Measurements from ENCODE around the gene HOXC13.

Gene HOXC13

DNA sequence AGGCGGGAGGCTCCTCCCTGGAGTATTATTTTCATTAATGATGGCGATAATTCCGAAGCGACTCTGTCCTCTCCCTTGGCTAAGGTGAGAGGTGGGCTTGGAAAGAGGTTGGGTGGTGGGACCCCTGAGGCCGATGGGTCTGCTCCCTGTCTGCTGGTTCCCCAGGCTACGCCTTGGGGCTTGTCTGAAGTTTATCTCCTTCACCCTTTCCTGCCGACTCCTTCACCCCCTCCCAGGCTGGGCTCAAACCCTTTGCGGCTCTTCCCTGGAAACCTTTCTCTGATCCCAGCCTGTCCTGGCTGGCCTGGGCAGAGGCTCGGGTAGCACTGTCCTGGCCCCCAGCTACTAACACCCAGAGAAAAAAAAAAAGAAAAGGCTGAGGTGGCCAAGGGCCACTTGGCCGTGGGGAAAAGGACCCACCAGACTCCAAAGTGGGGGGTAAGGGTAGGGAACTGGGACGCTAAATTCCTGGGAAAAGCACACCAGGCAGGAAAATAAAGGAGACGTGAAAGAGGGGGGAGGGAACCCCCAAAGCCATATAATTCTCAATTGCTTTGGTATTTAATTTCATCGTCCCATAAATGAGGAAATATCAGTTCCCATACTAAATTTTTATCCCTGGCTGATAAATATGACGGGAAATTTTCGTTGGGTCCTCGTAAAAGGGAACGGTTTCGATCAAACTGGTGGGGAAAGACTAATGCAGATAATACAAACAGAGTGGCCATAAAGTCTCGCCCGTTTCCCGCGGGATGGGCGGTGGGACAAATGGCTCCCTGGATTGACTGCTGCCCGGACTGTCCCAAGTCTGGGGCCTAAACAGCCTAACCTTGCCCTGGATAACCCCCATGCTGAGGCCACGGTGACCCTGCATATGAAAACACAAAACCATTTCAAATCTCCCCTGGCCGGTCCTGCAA, 44.3 kb downstream of the HOXC13 start:
- DNase-seq, result no peak

DNA sequence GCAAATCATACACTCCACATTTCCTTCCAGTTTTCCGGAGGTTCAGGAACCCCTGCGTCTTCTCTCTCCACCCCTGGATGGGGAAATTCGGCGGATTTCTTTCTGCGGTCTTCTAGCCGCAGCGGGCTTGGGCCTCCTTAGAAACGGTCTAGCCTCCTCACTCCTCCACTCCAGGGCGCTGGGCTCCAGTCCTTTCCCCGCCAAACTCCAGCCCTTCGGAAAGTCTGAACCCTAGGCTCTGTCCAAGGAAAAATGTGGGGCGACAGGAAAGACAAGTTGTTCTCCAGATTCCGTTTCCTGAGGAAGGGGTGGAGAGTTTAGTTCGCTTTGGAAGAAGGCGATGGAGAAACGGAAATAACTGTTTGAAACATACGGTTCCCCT, 44.9 kb downstream of the HOXC13 start:
- DNase-seq, result no peak

DNA sequence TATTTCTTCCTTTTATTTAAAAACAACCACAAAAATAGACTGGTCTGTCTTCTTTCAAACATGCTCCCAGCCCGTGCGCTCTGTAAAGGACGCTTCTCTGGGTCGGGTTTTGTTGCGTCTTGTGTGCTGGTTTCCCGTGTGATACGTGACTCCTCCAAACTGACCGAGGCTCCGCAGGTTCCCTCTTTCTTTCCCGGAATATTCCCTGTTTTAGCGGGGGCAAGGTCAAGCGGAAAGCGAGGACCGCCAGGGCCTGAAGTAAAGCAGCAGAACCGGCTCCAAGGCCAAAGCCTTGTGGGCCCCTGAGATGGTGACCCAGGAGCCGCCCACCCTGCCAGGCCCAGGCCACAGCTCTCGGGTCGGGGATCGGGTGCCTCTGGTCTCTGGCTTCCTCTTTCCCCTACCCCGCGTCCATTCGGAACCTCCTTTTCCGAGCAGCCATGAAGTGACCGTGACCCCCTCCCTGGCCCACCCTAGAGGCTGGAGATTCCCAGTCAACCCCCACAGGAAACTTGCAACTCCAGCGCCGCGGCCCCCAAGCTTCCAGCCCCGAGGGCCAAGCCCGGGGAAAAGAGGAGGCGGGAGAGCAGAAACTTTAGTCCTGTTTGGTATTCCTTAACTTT, 45.4 kb downstream of the HOXC13 start:
- no peak for DNase-seq

DNA sequence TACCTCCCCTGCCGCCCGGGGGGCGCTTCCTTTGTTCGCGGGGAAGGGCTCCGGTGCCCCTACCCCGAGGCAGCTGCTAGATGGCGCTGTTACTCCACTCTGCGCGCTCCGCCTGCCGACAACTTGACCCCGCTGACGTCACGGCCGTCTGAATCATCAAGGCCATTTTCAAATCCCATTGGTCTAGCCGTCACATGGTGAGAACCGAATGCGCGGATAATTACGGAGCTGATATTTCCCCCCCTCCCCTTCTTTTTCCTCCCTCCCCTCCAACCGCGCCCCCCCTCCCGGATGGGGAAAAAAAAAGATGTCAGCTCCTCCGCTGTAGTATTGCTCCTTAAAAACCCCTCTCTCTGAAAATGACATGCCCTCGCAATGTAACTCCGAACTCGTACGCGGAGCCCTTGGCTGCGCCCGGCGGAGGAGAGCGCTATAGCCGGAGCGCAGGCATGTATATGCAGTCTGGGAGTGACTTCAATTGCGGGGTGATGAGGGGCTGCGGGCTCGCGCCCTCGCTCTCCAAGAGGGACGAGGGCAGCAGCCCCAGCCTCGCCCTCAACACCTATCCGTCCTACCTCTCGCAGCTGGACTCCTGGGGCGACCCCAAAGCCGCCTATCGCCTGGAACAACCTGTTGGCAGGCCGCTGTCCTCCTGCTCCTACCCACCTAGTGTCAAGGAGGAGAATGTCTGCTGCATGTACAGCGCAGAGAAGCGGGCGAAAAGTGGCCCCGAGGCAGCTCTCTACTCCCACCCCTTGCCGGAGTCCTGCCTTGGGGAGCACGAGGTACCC, 46.5 kb downstream of the HOXC13 start, which contains the start of gene HOXC10:
Gene HOXC10, plus strand, starts transcription at position 246 of the 791 bp plus-strand sequence. Its CDS starts 114 bp downstream, at position 360.
- DNase-seq, result peak; percentile 78

DNA sequence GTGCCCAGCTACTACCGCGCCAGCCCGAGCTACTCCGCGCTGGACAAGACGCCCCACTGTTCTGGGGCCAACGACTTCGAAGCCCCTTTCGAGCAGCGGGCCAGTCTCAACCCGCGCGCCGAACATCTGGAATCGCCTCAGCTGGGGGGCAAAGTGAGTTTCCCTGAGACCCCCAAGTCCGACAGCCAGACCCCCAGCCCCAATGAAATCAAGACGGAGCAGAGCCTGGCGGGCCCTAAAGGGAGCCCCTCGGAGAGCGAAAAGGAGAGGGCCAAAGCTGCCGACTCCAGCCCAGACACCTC, 47.0 kb downstream of the HOXC13 start:
- DNase-seq, result no peak

DNA sequence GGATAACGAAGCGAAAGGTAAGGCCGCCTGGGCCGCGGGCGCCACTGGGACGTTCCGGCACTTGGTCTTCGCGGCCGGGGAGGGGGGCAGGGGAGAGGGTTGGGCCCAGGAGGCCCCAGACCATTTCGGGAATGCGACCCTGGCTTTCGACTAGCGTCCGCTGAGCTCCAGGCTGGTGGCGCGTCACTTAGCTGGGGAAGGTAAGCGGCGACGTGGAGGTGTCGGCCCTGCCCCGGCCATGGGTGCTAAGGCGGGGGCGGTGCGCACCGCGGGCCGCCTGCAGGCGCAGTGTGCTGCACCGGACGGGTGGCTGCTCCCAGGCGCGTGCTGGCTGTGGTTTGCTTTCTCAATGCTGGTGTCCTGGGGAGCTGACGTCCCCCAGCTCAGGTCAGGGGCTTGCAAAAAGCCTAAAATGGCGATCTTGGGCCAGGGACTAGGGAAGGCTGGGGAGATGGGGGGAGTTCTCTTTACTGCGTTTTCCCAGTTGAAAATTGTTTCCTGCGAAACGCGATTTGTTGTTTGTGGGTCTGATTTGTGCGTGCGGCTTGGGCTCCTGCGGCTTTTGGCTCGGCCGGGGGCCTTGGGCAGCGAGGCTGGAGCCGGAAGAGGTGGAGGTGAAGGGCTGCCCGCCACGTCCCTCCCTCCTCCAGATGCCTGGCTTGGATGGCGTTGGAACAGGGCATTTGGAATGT, 47.5 kb downstream of the HOXC13 start:
- no peak for DNase-seq

DNA sequence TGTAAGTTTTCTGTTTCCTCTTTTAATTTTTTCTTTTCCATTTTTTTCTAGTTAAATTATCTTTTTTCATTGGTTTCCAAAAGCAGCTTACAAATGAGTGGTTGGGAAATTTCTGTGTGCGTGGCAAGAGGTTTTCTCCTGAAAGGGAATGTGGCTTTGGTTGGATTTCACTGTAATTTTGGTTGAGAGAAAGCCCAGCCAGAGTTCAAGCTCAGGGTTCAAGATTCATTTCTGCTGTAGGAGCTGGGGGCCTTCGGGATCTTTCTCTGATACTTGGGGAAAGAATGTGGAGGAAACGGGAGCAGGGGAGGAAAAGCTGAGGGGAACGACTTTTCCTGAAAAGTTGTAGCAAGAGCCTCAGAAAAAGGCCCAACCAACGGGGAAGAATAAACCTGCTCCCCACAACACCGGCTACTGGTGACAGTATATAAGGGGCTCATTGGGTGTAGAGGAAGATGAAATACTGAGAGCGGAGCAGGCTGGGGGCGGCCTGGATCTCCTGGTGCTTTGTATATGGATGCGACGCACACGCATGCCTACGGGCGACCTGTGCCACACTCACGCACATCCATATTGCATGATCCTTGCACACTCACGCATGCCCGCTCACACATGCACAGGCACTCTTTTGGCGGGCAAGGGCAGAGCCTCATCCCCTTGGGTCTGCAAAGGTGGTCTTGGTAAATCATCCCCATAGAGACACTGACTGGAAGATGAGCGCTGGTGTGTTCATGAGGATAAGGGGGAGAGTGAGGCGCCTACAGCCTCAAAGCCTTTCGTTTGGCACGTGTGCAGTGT, 48.3 kb downstream of the HOXC13 start:
- DNase-seq, result no peak

DNA sequence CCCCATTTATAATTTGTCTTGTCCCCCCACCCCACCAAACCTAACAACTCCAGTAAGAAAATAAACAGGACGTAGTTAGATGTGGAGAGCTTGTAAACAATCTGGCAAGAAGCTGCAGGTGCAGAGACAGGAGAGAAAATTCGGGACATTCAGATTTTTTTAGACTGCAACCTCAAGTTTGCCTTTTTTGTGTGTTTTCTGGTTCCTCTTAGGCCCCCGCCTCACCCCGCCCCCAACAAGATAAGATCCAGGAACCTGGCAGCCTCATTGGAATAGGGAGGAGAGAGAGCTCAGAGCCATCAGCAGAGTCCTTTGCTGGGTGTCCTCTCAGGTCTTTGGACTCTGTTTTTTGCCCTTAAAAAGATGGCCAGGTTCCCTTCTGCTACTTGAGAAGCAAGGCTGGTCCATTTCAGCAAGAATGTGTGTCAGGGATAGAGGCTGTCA, 49.2 kb downstream of the HOXC13 start:
- no peak for DNase-seq

DNA sequence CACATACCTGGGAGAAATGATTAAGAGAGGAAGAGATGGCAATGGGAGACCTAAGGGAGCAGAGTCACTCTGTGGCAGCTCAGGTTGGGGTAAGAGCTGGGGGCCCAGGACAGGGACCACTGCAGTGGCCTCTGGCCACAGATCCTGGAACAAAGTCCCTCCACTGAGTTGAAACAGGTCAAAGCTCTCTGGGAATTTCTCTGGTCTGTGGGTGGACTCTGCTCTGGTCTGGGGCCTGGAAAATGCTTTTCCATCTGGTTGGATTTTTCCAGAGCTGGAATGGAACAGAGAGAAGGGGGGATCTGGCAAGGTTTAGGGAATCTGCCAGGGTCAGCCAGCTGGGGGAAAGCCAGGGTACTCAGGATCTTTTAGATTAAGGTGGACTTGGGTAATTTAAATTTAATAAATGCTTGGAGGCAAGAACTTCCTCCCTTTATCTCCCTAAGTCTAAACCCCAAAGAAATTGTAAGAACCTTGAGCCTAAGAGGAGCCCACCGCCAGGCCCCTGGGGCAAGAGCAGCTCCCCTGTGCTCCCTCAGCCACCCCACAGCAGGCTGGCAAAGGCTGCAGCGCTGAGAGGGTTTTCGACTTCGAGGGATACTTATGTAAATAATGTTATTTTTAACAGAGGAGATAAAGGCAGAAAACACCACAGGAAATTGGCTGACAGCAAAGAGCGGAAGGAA, 50.1 kb downstream of the HOXC13 start:
- DNase-seq, result no peak

DNA sequence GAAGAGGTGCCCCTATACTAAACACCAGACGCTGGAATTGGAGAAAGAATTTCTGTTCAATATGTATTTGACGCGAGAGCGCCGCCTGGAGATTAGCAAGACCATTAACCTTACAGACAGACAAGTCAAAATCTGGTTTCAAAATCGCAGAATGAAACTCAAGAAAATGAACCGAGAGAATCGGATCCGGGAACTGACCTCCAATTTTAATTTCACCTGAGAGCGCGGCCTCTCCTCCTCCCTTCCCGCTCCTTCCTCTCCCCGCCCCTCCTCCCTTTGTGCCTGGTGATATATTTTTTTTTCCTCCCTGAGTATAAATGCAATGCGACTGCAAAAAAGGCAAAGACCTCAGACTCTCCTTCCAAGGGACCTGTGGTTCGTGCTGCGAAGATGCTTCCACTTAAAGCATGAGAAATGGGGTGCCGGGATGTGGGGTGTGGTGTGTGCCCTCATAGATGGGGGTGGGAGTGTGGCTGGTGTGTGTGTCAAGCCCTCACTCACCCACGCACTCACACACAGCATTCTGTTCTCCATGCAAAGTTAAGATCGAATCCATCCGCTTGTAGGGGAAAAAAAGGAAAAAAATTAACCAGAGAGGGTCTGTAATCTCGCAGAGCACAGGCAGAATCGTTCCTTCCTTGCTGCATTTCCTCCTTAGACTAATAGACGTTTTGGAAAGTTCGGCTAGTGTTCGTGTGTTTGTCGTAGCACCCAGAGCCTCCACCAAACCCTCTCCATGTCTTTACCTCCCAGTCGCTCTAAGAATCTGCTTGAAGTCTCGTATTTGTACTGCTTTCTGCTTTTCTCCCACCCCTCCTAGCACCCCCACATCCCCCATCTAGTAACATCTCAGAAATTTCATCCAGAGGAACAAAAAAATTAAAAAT, 50.8 kb downstream of the HOXC13 start:
- peak; percentile 44 for DNase-seq

DNA sequence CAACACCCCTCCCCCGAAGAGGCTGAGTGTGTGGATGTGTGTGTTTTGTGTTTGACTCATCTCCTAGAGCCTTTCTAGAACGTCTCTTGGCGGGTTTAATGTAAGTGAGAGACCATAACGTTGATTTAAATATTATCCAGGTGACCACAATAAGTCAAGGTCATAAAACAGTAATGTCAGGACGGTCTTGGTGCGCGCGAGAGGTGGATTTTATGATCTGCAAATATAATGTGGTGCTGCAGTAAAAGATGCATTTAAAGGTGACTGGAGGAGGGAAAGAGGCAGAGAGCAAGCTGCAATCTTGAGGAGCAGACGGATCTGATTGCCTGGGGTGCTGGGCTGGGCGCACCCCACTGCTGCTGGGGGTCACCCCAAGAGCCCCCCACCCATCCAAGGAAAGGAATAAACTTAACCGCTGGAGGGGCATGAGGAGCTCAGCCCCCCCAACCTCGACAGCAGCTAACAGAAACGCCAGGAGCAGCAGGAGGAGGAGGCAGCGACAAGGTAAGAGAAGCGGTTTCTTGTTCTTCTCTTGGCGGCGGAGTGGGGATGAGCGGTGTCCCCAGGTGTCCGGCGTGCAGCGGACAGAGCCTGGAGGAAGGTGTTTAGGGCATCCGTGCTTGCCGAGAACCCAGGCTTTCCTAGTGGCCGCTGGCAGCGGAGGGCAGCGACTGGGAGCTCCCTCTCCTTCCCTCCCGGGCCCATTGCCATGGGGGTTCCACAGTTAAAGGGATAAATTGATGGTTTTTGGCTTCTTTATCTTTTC, 51.9 kb downstream of the HOXC13 start:
- DNase-seq, result no peak

DNA sequence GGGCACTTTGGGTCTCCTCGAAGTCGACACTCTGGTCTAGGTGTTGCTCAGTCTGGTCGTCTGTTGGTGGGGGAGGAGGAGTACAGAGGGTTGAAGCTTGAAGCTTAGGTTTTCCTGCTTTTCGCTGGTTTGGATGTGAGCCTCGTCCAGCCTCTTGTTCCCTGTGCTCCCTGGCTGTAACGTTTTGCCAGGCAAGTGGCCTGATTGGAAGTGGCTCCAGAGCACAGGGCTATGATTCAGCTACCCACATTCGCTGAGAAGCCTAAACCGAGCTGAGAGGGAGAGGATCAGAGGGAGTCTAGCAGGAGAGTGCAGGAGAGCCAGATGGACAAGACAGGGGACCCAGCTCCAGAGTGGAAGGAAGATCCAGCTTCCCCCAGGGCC, 52.4 kb downstream of the HOXC13 start:
- no peak for DNase-seq

DNA sequence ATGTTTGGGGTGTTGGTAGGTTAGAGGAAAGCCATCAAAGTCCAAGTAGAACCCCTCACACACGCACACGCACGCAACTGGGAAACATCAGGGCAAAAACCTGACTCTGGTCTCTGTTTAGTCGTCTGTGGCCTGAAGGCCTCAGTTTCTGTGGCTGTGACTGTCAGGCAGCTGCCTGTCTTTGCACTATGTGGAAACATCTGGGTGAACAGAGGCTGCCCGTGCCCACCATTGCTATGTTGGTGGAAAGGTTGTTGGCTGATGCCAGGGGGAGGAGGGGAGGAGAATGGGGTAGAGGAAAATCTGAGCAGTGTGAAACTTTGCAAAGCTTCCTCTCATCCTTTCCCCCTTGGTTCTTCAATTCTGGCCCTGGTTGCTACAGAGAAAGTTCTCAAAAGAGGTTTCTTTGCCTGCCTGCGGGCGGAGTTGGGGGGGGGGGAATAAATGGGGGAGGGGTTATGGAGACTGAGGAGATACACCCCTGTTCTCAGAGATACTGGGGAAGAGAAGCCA, 53.8 kb downstream of the HOXC13 start:
- DNase-seq, result no peak

DNA sequence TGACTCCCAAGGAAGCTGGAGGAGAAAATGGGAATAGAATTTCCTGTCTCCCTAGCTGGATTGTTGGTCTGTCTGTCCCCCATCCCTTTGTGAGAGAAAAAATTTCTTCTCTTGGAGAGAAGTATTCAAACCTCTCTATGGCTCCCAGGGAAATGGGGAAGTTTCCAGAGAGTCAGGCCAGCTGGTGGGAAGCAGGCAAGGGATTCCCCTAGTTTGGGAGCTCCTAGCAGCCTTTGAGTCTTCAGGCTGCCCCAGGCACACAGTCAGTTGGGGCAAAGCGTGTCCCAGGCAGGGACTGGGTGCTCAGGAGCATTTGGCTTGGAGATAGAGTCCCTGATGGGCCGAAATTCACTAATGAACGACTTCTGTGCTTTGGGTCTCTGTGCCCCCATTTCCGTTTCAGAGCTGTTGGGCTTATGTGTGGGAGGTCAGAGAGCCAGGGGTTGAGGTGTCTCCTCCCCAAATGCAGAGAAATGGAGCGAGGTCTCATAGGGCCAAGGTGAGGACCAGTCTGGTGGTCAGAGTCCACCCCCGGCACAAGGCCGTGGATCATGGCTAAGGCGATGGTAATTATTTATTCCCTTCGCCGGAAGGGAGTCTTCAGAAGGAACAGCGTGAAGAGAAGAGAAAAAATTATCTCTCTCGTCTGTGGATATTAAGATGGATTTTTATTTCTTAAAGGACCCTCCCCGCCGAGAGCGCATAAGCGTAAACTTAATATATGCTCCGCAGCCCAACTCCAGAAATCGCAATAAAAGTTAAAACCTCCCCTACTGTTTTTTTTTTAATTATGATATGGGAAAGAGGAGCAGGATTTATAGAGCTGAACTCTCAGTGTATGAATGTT, 54.8 kb downstream of the HOXC13 start:
- DNase-seq, result no peak

DNA sequence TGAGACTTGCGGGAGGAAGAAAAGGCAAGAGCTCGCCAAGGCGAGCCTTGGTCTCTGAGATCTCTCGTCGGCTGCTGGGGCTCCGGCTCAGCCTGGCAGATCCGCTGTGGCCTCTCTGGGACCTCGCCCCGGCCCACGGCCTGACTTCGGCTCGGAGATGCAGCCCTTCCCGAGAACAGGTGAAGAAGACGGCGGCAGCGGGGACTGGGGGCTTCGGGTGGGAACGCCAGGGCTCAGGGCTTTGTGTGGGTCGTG, 55.3 kb downstream of the HOXC13 start:
- DNase-seq, result no peak

DNA sequence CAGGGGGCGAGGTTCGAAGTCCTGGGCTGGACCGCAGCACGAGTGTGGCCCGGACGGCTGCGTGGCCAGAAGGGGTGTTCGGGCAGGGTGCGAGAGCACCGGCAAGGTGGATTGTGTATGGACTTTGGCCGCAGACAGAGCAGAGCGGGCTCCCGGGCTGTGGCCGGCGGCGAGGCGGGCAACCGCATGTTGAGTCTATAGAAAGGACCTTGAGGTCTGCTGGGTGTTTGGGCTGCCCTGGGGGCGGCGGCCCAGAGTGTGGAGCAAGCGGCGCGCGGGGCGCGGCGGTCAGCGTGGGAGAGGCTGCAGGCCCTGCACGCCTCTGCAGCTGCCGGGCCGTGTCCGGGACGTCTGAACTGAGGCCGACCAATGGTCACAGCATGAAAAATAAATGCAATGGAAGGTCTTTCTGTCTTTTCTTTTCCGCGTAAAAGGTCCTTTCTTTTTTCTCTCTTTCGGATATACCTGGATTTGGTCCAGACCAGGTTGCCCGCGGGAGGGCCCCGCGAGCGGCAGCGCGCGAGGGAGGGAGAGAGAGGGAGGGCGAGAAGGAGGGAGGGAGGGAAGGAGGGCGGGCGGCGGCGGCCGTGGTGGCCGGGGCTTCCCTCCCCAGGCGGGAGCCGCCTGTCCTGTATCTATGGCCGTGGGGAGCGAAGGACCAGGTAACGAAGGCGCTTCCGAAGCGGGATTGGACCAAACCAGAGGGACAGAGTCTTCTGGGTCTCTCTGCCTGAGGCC, 55.8 kb downstream of the HOXC13 start:
- no peak for DNase-seq

DNA sequence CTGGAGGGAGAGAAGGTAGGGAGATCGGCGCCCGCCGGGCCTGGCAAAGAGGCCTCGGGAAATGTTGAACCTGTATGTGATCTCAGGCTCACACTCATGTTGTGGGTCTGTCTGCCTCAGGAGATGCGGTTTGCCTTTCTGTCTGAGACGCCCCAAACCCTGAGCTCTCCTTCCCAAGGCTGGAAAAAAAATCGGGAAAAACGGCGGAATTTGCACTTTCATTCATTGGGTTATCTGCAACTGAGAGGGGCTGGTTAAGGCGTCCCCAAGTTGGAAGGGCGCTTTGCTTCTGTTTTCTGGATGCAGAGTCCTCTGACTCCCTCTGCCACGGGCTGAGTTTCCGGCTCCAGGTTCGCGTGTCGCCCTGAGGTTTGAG, 56.4 kb downstream of the HOXC13 start:
- DNase-seq, result no peak

Measured in fibroblast of skin of scalp (primary cell).